ENCODE data around the gene SHTN1.

Gene SHTN1

GRCh38 chr10:116831790-116832189 lies 173.2 kb downstream of the SHTN1 start:
- no peak for DNase-seq
